PFSK-1 (cell line): ENCODE data around the gene ARSK.

ENCODE experiments used
- FOXP2 ChIP-seq: optimal IDR thresholded peaks from 2 replicates; pipeline ENCODE3; 2011; ENCODE audit warnings: borderline replicate concordance, control low read depth, inconsistent platforms; ENCODE audit not compliant: insufficient read depth; ENCODE audit errors: extremely low read length, extremely low read depth
- POLR2AphosphoS5 ChIP-seq: IDR thresholded peaks from 2 replicates; pipeline ENCODE4 v1.6.1; 2012; ENCODE audit warnings: low read depth, mild to moderate bottlenecking, control low read depth, low read length, moderate library complexity
- SIN3A ChIP-seq: IDR thresholded peaks from 2 replicates; pipeline ENCODE4 v1.6.1; 2012; ENCODE audit warnings: mild to moderate bottlenecking, low read length, moderate library complexity, borderline replicate concordance; ENCODE audit not compliant: insufficient read depth
- TAF1 ChIP-seq: IDR thresholded peaks from 2 replicates; pipeline ENCODE4 v1.6.1; 2012; ENCODE audit warnings: low read length, control low read depth, borderline replicate concordance; ENCODE audit not compliant: insufficient read depth
- TF ChIP-seq, protein P1 (sequence below), 2 experiments: IDR thresholded peaks; 2 replicates each; pipeline versions ENCODE4 v1.6.1 to v1.8.0; 2011 to 2012; ENCODE audit warnings: low read depth in 2 of 2, low read length in 2 of 2, control low read depth in 1 of 2, inconsistent platforms in 1 of 2, mild to moderate bottlenecking in 1 of 2, moderate library complexity in 1 of 2; ENCODE audit not compliant: insufficient read depth in 1 of 2

Gene ARSK

DNA sequence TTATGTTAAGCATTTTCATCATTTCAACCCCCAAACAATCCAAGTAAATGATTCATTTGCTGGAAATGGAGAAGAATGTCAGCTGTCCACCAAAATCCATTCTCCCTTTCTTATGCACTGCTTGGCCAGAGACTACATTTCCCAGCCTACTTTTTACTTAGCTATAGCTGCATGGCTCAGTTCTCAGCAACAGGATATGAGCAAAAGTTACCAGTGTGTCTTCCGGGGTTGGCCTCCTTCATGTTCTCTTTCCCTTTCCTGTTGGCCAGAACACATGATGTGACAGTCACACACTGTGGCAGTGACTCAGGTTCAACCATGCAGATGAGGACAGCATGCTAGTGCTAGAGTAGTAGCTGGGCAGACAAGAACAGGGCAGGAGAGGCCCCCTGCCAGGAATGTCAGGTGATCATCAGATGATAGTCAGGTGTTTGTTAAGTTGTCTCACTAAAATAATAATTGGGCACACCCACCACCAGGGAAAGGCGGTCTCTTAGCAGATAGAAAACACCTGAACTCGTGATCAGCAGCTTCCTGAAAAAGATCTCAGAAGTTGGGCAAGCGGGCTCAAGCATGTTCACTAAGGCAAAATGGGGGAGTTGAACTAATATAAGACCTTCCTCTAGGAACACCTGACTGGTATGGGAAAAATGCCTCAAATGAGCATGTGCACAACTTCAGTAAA is 77.2 kb downstream of the ARSK start:
- TF ChIP-seq TAF1 (no peak), SIN3A (no peak), POLR2AphosphoS5 (no peak), FOXP2 (no peak)
- TF ChIP-seq, protein P1, sequence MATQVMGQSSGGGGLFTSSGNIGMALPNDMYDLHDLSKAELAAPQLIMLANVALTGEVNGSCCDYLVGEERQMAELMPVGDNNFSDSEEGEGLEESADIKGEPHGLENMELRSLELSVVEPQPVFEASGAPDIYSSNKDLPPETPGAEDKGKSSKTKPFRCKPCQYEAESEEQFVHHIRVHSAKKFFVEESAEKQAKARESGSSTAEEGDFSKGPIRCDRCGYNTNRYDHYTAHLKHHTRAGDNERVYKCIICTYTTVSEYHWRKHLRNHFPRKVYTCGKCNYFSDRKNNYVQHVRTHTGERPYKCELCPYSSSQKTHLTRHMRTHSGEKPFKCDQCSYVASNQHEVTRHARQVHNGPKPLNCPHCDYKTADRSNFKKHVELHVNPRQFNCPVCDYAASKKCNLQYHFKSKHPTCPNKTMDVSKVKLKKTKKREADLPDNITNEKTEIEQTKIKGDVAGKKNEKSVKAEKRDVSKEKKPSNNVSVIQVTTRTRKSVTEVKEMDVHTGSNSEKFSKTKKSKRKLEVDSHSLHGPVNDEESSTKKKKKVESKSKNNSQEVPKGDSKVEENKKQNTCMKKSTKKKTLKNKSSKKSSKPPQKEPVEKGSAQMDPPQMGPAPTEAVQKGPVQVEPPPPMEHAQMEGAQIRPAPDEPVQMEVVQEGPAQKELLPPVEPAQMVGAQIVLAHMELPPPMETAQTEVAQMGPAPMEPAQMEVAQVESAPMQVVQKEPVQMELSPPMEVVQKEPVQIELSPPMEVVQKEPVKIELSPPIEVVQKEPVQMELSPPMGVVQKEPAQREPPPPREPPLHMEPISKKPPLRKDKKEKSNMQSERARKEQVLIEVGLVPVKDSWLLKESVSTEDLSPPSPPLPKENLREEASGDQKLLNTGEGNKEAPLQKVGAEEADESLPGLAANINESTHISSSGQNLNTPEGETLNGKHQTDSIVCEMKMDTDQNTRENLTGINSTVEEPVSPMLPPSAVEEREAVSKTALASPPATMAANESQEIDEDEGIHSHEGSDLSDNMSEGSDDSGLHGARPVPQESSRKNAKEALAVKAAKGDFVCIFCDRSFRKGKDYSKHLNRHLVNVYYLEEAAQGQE (IDR thresholded peaks at IDR 0.05; ENCODE audit: insufficient read depth in 1 of 2, low read depth in 2 of 2, low read length in 2 of 2) = no peak

DNA sequence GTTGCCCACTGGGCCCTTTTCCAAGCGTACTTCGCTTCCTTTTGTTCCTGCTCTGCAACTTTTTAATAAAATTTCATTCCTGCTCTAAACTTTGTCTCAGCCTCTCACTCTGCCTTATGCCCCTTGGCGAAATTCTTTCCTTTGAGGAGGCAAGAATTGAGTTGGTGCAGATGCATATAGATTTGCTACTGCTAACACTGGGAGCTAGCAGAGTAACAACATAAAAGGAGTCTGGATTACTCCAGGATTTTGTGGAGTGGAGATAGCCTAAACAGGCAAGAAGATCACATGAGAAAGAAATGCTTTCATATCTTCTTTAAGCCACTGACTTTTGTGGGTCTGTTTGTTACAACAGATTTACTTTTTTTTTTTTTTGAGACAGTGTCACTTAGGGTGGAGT is 78.8 kb downstream of the ARSK start:
- TF ChIP-seq SIN3A (no peak), POLR2AphosphoS5 (no peak), FOXP2 (no peak), TAF1 (no peak)
- TF ChIP-seq, protein P1 (IDR thresholded peaks at IDR 0.05; ENCODE audit: insufficient read depth in 1 of 2, low read depth in 2 of 2, low read length in 2 of 2) = no peak

DNA sequence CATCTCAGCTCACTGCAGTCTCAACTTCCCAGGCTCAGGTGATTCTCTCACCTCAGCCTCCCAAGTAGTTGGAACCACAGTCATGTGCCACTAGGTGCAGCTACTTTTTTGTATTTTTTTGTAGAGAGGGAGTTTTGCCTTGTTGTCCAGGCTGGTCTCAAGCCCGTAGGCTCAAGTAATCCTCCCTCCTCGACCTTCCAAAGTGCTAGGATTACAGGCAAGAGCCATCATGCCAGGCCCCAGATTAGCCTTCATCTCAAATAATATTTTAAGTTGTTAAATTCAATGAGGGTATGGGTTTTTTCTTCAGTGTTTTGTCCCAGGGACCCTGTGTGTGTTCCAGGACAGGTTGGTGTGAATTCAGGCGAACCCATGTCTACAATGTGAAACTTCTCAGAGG is 79.2 kb downstream of the ARSK start:
- no peak for TF ChIP-seq TAF1
- TF ChIP-seq FOXP2 = no peak
- TF ChIP-seq POLR2AphosphoS5 = no peak
- TF ChIP-seq, protein P1 (IDR thresholded peaks at IDR 0.05; ENCODE audit: insufficient read depth in 1 of 2, low read depth in 2 of 2, low read length in 2 of 2) = no peak
- no peak for TF ChIP-seq SIN3A

DNA sequence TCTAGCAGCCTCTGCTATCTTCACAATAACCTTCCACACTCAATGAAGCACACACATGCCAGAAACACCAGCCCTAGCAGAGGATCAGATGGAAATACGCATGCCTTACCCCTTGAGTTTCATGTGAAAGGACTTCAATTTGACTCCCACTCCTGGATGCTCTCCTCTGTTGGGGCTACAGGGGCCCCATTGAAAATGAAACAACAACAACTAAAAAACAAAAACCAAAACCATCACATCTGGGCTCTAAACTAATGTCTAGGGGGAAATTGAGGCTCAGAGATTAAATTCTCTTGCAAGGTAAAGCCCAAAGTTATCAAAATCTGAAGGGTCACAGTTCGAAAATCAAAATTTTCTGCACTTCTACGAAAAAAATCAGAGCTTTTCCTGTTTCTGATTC is 83.7 kb downstream of the ARSK start:
- TF ChIP-seq TAF1 (no peak), FOXP2 (no peak), SIN3A (no peak), POLR2AphosphoS5 (no peak)
- TF ChIP-seq, protein P1 (IDR thresholded peaks at IDR 0.05; ENCODE audit: insufficient read depth in 1 of 2, low read depth in 2 of 2, low read length in 2 of 2) = no peak

DNA sequence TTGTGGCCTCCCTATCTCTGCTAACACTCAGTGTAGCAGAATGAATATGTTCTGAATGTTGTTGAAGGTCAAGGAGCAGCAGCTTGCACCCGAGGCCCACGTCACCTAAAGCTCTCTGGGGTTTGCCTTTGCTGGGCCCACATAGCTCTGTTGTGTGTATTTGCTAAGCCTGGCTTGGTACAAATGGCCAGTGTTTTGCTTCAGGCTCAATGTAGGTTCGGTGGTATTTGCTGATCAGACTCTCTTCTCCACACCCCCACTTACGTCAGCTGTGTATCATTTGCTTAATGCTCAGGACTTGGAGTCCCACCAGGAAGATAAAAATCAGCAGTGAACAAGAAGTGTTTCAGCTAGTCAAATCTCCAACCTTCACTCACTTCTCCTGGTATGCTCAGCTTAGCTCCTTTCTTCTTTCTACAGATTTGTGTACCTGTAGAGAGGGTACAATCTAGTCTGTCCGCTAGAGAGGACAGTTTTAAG is 86.9 kb downstream of the ARSK start:
- TF ChIP-seq FOXP2 (no peak), SIN3A (no peak), POLR2AphosphoS5 (no peak), TAF1 (no peak)
- TF ChIP-seq, protein P1 (IDR thresholded peaks at IDR 0.05; ENCODE audit: insufficient read depth in 1 of 2, low read depth in 2 of 2, low read length in 2 of 2) = no peak
